GM23338 (cell line): Measurements from ENCODE around the gene YWHAQ. TPM values are rescaled to one million over a fixed set of nuclear protein-coding genes. Genes with fewer than 3 reads are reported as not detected.

Source experiments
- ATAC-seq: fragments of 200-7000 bp; cut with Tn5 transposase; 3 replicates; pipeline ENCODE4 v1.9.1; 2020
- DNase-seq: peaks from one replicate; pipeline ENCODE4 v3.0.0-alpha.2; 2015; ENCODE audit warnings: low spot score
- H2AFZ ChIP-seq: fragments of 200-600 bp; sonication (generic); 2 replicates; pipeline ENCODE4 v1.8.0; 2016; ENCODE audit warnings: antibody characterized with exemption, mild to moderate bottlenecking, moderate library complexity
- H3F3A ChIP-seq: fragments of 200-600 bp; sonication (generic); replicated peaks from 2 replicates; pipeline ENCODE4 v1.8.0; 2017; ENCODE audit warnings: antibody characterized with exemption, mixed run types, low read depth
- H3K27ac ChIP-seq: fragments of 200-600 bp; sonication (generic); 2 replicates; pipeline ENCODE4 v1.6.1; 2016; ENCODE audit warnings: low read depth
- H3K27me3 ChIP-seq: fragments of 200-600 bp; sonication (generic); 2 replicates; pipeline ENCODE4 v1.8.0; 2016; ENCODE audit warnings: mild to moderate bottlenecking, mixed run types, moderate library complexity; ENCODE audit not compliant: insufficient read depth
- H3K36me3 ChIP-seq: fragments of 200-600 bp; sonication (generic); 2 replicates; pipeline ENCODE4 v1.8.0; 2016; ENCODE audit warnings: mild to moderate bottlenecking; ENCODE audit not compliant: insufficient read depth
- H3K4me1 ChIP-seq: fragments of 200-600 bp; sonication (generic); 2 replicates; pipeline ENCODE4 v1.8.0; 2016; ENCODE audit warnings: mild to moderate bottlenecking, moderate library complexity; ENCODE audit not compliant: insufficient read depth
- H3K4me2 ChIP-seq: fragments of 200-600 bp; sonication (generic); 2 replicates; pipeline ENCODE4 v1.7.1; 2017; ENCODE audit warnings: mixed run types
- H3K4me3 ChIP-seq: fragments of 200-600 bp; sonication (generic); 2 replicates; pipeline ENCODE4 v1.6.1; 2016; ENCODE audit warnings: mixed run types
- H3K79me2 ChIP-seq: fragments of 200-600 bp; sonication (generic); replicated peaks from 2 replicates; pipeline ENCODE4 v1.8.0; 2017; ENCODE audit warnings: mild to moderate bottlenecking; ENCODE audit not compliant: insufficient read depth
- H3K9me2 ChIP-seq: fragments of 200-600 bp; sonication (generic); 2 replicates; pipeline ENCODE4 v1.8.0; 2017; ENCODE audit not compliant: insufficient read depth
- H4K20me1 ChIP-seq: fragments of 200-600 bp; sonication (generic); replicated peaks from 2 replicates; pipeline ENCODE4 v1.8.0; 2017; ENCODE audit warnings: mild to moderate bottlenecking; ENCODE audit not compliant: insufficient read depth
- H3K27ac Mint-ChIP-seq: 2 replicates; pipeline ENCODE4 v1.8.0; 2020; ENCODE audit warnings: inconsistent platforms, mild to moderate bottlenecking, moderate library complexity, mixed read lengths
- H3K27me3 Mint-ChIP-seq: 3 replicates; pipeline ENCODE4 v1.8.0; 2022; ENCODE audit warnings: low read depth, mild to moderate bottlenecking, moderate library complexity, mixed read lengths, inconsistent platforms; ENCODE audit not compliant: insufficient read depth, poor library complexity
- H3K36me3 Mint-ChIP-seq: 3 replicates; pipeline ENCODE4 v1.8.0; 2021; ENCODE audit warnings: low read depth, mild to moderate bottlenecking, inconsistent platforms, moderate library complexity, mixed read lengths
- H3K4me1 Mint-ChIP-seq: 3 replicates; pipeline ENCODE4 v1.8.0; 2020; ENCODE audit warnings: mild to moderate bottlenecking, inconsistent platforms, mixed read lengths
- H3K4me3 Mint-ChIP-seq: 3 replicates; pipeline ENCODE4 v1.8.0; 2021; ENCODE audit warnings: moderate library complexity, mild to moderate bottlenecking, inconsistent platforms, mixed read lengths
- H3K9me3 Mint-ChIP-seq: 3 replicates; pipeline ENCODE4 v1.8.0; 2020; ENCODE audit warnings: moderate library complexity, mild to moderate bottlenecking, inconsistent platforms, mixed read lengths
- CREB1 ChIP-seq: fragments of 250-450 bp; sonication (Bioruptor Pico); IDR thresholded peaks from 2 replicates; pipeline ENCODE4 v1.5.0; 2020; ENCODE audit warnings: low read depth, mild to moderate bottlenecking, moderate library complexity
- ETS1 ChIP-seq: IDR thresholded peaks from 2 replicates; pipeline ENCODE4 v1.6.1; 2016; ENCODE audit warnings: antibody characterized with exemption
- EZH2 ChIP-seq: fragments of 200-600 bp; sonication (generic); IDR thresholded peaks from one replicate; pipeline ENCODE4 v1.8.0; 2017; ENCODE audit warnings: antibody characterized with exemption, mild to moderate bottlenecking, low read depth; ENCODE audit not compliant: unreplicated experiment
- EZH2phosphoT487 ChIP-seq: fragments of 200-600 bp; sonication (generic); IDR thresholded peaks from one replicate; pipeline ENCODE4 v1.8.1; 2018; ENCODE audit warnings: antibody characterized with exemption; ENCODE audit not compliant: unreplicated experiment
- JUNB ChIP-seq: IDR thresholded peaks from one replicate; pipeline ENCODE4 v1.6.1; 2016; ENCODE audit warnings: antibody characterized with exemption; ENCODE audit not compliant: unreplicated experiment
- NANOG ChIP-seq: IDR thresholded peaks from 2 replicates; pipeline ENCODE4 v1.6.1; 2016; ENCODE audit warnings: antibody characterized with exemption, borderline replicate concordance
- POLR2AphosphoS5 ChIP-seq: IDR thresholded peaks from 2 replicates; pipeline ENCODE4 v1.6.1; 2016; ENCODE audit warnings: antibody characterized with exemption, low read depth
- REST ChIP-seq: IDR thresholded peaks from one replicate; pipeline ENCODE4 v1.6.1; 2018; ENCODE audit warnings: antibody characterized with exemption; ENCODE audit not compliant: unreplicated experiment
- STAT1 ChIP-seq: IDR thresholded peaks from one replicate; pipeline ENCODE4 v1.6.1; 2016; ENCODE audit warnings: antibody characterized with exemption; ENCODE audit not compliant: unreplicated experiment
- ZNF114 ChIP-seq: fragments of 250-450 bp; sonication (Bioruptor Pico); IDR thresholded peaks from 2 replicates; pipeline ENCODE4 v1.5.0; 2020; ENCODE audit warnings: mild to moderate bottlenecking, moderate library complexity
- ZNF331 ChIP-seq: fragments of 250-450 bp; sonication (Bioruptor Pico); IDR thresholded peaks from 2 replicates; pipeline ENCODE4 v1.5.0; 2020; ENCODE audit warnings: low read depth, mild to moderate bottlenecking, moderate library complexity
- polyA plus RNA-seq: library from polyadenylated mRNA; unstranded; fragments of >200 nt; fragmentation: Nextera tagmentation; extraction: Ambion mirVana; gene quantifications from 2 replicates; pipeline ENCODE4 v1.2.1, GENCODE V29; 2016
- total RNA-seq: library from RNA; depleted of rRNA; stranded (reverse); fragments of >200 nt; shearing (Covaris generic); gene quantifications from 2 replicates; pipeline ENCODE4 v1.2.3, GENCODE V29; 2014
- TF ChIP-seq, protein P1 (sequence below): fragments of 250-450 bp; sonication (Bioruptor Pico); IDR thresholded peaks from 2 replicates; pipeline ENCODE4 v1.5.0; 2020; ENCODE audit warnings: mild to moderate bottlenecking, moderate library complexity
- TF ChIP-seq, protein P2 (sequence below), 2 experiments: fragments of 200-600 bp in 1 of 2; sonication (generic) in 1 of 2; conservative IDR thresholded peaks; 2 replicates each; pipeline versions ENCODE4 v1.5.1 to v1.6.1; 2016 to 2017; ENCODE audit warnings: antibody characterized with exemption in 2 of 2, low read depth in 2 of 2, mild to moderate bottlenecking in 2 of 2, moderate library complexity in 1 of 2

YWHAQ gene
- total and polyA plus RNA-seq, 2 experiments from 2014 or later, result 295 to 464 TPM

GRCh38 chr2:9667826-9668225 is 37.0 kb upstream of the YWHAQ start (continued):
- TF ChIP-seq NANOG (no peak), CREB1 (CRISPR knock-in tag) (no peak), EZH2phosphoT487 (no peak), ZNF114 (CRISPR knock-in tag) (no peak), JUNB (no peak), EZH2 (no peak)

- Mint-ChIP-seq H3K27ac (no peak overlapping the region), H3K27me3 (peaks cover 4% of the 10 kb centered on the region), H3K4me1 (no peaks in the 10 kb centered on the region; the same call in 2 of the 3 replicates), H3K4me3 (no peak overlapping the region), H3K9me3 (no peaks in the 10 kb centered on the region), H3K36me3 (no peaks in the 10 kb centered on the region; the same call in 2 of the 3 replicates)
- H4K20me1 ChIP-seq, result no peaks in the 10 kb centered on the region
- H3K27ac ChIP-seq, result no peak overlapping the region
- no peaks in the 10 kb centered on the region for H3K79me2 ChIP-seq
- no peaks in the 10 kb centered on the region for H3K27me3 ChIP-seq
- 0 out of 2 replicates have a peak, but pooled peaks cover 6% of the 10 kb centered on the region for H3K9me2 ChIP-seq
- H3K4me1 ChIP-seq, result no peaks in the 10 kb centered on the region
- H3K4me2 ChIP-seq, result no peak overlapping the region
- TF ChIP-seq EZH2 (no peak), STAT1 (no peak), ZNF331 (CRISPR knock-in tag) (no peak), ETS1 (no peak), NANOG (no peak), CREB1 (CRISPR knock-in tag) (no peak), ZNF114 (CRISPR knock-in tag) (no peak), EZH2phosphoT487 (no peak), POLR2AphosphoS5 (no peak), JUNB (no peak), REST (no peak)
- TF ChIP-seq, protein P1, sequence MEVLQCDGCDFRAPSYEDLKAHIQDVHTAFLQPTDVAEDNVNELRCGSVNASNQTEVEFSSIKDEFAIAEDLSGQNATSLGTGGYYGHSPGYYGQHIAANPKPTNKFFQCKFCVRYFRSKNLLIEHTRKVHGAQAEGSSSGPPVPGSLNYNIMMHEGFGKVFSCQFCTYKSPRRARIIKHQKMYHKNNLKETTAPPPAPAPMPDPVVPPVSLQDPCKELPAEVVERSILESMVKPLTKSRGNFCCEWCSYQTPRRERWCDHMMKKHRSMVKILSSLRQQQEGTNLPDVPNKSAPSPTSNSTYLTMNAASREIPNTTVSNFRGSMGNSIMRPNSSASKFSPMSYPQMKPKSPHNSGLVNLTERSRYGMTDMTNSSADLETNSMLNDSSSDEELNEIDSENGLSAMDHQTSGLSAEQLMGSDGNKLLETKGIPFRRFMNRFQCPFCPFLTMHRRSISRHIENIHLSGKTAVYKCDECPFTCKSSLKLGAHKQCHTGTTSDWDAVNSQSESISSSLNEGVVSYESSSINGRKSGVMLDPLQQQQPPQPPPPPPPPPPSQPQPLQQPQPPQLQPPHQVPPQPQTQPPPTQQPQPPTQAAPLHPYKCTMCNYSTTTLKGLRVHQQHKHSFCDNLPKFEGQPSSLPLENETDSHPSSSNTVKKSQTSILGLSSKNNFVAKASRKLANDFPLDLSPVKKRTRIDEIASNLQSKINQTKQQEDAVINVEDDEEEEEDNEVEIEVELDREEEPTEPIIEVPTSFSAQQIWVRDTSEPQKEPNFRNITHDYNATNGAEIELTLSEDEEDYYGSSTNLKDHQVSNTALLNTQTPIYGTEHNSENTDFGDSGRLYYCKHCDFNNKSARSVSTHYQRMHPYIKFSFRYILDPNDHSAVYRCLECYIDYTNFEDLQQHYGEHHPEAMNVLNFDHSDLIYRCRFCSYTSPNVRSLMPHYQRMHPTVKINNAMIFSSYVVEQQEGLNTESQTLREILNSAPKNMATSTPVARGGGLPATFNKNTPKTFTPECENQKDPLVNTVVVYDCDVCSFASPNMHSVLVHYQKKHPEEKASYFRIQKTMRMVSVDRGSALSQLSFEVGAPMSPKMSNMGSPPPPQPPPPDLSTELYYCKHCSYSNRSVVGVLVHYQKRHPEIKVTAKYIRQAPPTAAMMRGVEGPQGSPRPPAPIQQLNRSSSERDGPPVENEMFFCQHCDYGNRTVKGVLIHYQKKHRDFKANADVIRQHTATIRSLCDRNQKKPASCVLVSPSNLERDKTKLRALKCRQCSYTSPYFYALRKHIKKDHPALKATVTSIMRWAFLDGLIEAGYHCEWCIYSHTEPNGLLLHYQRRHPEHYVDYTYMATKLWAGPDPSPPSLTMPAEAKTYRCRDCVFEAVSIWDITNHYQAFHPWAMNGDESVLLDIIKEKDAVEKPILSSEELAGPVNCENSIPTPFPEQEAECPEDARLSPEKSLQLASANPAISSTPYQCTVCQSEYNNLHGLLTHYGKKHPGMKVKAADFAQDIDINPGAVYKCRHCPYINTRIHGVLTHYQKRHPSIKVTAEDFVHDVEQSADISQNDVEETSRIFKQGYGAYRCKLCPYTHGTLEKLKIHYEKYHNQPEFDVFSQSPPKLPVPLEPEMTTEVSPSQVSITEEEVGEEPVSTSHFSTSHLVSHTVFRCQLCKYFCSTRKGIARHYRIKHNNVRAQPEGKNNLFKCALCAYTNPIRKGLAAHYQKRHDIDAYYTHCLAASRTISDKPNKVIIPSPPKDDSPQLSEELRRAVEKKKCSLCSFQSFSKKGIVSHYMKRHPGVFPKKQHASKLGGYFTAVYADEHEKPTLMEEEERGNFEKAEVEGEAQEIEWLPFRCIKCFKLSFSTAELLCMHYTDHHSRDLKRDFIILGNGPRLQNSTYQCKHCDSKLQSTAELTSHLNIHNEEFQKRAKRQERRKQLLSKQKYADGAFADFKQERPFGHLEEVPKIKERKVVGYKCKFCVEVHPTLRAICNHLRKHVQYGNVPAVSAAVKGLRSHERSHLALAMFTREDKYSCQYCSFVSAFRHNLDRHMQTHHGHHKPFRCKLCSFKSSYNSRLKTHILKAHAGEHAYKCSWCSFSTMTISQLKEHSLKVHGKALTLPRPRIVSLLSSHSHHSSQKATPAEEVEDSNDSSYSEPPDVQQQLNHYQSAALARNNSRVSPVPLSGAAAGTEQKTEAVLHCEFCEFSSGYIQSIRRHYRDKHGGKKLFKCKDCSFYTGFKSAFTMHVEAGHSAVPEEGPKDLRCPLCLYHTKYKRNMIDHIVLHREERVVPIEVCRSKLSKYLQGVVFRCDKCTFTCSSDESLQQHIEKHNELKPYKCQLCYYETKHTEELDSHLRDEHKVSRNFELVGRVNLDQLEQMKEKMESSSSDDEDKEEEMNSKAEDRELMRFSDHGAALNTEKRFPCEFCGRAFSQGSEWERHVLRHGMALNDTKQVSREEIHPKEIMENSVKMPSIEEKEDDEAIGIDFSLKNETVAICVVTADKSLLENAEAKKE (CRISPR knock-in tag), result no peak
- TF ChIP-seq, protein P2, sequence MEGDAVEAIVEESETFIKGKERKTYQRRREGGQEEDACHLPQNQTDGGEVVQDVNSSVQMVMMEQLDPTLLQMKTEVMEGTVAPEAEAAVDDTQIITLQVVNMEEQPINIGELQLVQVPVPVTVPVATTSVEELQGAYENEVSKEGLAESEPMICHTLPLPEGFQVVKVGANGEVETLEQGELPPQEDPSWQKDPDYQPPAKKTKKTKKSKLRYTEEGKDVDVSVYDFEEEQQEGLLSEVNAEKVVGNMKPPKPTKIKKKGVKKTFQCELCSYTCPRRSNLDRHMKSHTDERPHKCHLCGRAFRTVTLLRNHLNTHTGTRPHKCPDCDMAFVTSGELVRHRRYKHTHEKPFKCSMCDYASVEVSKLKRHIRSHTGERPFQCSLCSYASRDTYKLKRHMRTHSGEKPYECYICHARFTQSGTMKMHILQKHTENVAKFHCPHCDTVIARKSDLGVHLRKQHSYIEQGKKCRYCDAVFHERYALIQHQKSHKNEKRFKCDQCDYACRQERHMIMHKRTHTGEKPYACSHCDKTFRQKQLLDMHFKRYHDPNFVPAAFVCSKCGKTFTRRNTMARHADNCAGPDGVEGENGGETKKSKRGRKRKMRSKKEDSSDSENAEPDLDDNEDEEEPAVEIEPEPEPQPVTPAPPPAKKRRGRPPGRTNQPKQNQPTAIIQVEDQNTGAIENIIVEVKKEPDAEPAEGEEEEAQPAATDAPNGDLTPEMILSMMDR (conservative IDR thresholded peaks at IDR 0.05; ENCODE audit: low read depth in 2 of 2), result no peak
- DNase-seq (no peak), ATAC-seq (no peak)
- no peak overlapping the region for H2AFZ ChIP-seq
- no peak overlapping the region for H3K4me3 ChIP-seq
- H3K36me3 ChIP-seq, result no peaks in the 10 kb centered on the region
- H3F3A ChIP-seq, result no peaks in the 10 kb centered on the region
These were observed 35.5 kb upstream of the YWHAQ start for GRCh38 chr2:9666306-9666705.
